Gastrocnemius medialis (tissue), 4 donors: Measurements from ENCODE around the gene SPATA13. TPM values are rescaled to one million over a fixed set of nuclear protein-coding genes. Genes with fewer than 3 reads are reported as not detected.

Experiments used
- ATAC-seq, 2 donors: fragments of 150-250 bp; one replicate each; pipeline ENCODE4 v1.9.1; 2016
- DNase-seq, 2 donors: peaks; one replicate each; pipeline ENCODE4 v3.0.0-alpha.2; 2019
- H3K27ac ChIP-seq, 4 donors: fragments of 200-600 bp; sonication (generic); 1 replicate in 1 of 4; 2 replicates in 3 of 4; pipeline ENCODE4 v1.5.1; 2016 to 2018; ENCODE audit warnings: mild to moderate bottlenecking in 2 of 4, moderate library complexity in 1 of 4
- H3K27me3 ChIP-seq, 3 donors: fragments of 200-600 bp; sonication (generic) in 2 of 3; 1 replicate in 1 of 3; 2 replicates in 2 of 3; pipeline versions ENCODE4 v1.5.1 to v1.6.0; 2016 to 2019; ENCODE audit warnings: mild to moderate bottlenecking in 1 of 3, moderate library complexity in 1 of 3
- H3K36me3 ChIP-seq, 2 donors: fragments of 200-600 bp; sonication (generic) in 1 of 2; one replicate each; pipeline ENCODE4 v1.5.1; 2017 to 2018
- H3K4me1 ChIP-seq, 2 donors: fragments of 200-600 bp; sonication (generic) in 1 of 2; one replicate each; pipeline ENCODE4 v1.5.1; 2016 to 2017; ENCODE audit warnings: mild to moderate bottlenecking in 2 of 2
- H3K4me3 ChIP-seq, 4 donors: fragments of 200-600 bp; sonication (generic) in 3 of 4; 1 replicate in 1 of 4; 2 replicates in 3 of 4; pipeline ENCODE4 v1.5.1; 2016 to 2019; ENCODE audit warnings: mild to moderate bottlenecking in 2 of 4
- H3K9me3 ChIP-seq, 3 donors: fragments of 200-600 bp; sonication (generic) in 2 of 3; 1 replicate in 1 of 3; 2 replicates in 2 of 3; pipeline ENCODE4 v1.5.1; 2016 to 2019
- CTCF ChIP-seq, 5 experiments: fragments of 450-650 bp in 3 of 5; fragments of 200-600 bp in 2 of 5; sonication (generic) in 2 of 5; IDR thresholded peaks in 4 of 5; conservative IDR thresholded peaks in 1 of 5; 1 replicate in 4 of 5; 2 replicates in 1 of 5; pipeline ENCODE4 v1.5.1; 2016 to 2019; ENCODE audit warnings: antibody characterized with exemption in 5 of 5, mild to moderate bottlenecking in 3 of 5, moderate library complexity in 3 of 5
- POLR2A ChIP-seq, 2 donors: fragments of 450-650 bp; IDR thresholded peaks; one replicate each; pipeline ENCODE4 v1.6.1; 2017; ENCODE audit warnings: antibody characterized with exemption in 2 of 2, mild to moderate bottlenecking in 2 of 2, moderate library complexity in 2 of 2
- in situ Hi-C, 4 donors: fragments of 200-750 bp; cut with MboI; loops; one replicate each; pipeline versions ENCODE4 v1.15.0 to v1.8.0; 2017; ENCODE audit warnings: low sequenced_read_pairs in 4 of 4
- intact Hi-C: fragments of 100-400 bp; cut with DNase I; formaldehyde crosslinking; loops from one replicate; pipeline ENCODE4 v1.15.1; 2023; ENCODE audit warnings: low total_unique reads
- total RNA-seq, 4 donors: library from RNA; depleted of rRNA; stranded (reverse); fragments of >200 nt; gene quantifications; one replicate each; pipeline versions ENCODE4 v1.1.0 to v1.2.3, GENCODE V29; 2016

Gene SPATA13
- total RNA-seq, 4 donors from 2014 or later: 3.2 to 17.0 (median 5.8) TPM

GRCh38 chr13:24142453-24142852 lies 18.1 kb upstream of the SPATA13 start:
- no peak overlapping the region for H3K27ac ChIP-seq
- no peaks in the 10 kb centered on the region for H3K36me3 ChIP-seq
- intact Hi-C loops (no loop called here), in situ Hi-C loops (no loop called here)
- TF ChIP-seq POLR2A (IDR thresholded peaks at IDR 0.05) (no peak), CTCF (IDR thresholded peaks at IDR 0.05 in 4 of 5, conservative IDR thresholded peaks at IDR 0.05 in 1 of 5) (no peak)
- ATAC-seq (no peak), DNase-seq (no peak)
- H3K27me3 ChIP-seq: no peaks in the 10 kb centered on the region
- H3K4me1 ChIP-seq: no peaks in the 10 kb centered on the region
- H3K4me3 ChIP-seq: no peak overlapping the region
- H3K9me3 ChIP-seq: no peaks in the 10 kb centered on the region

DNA sequence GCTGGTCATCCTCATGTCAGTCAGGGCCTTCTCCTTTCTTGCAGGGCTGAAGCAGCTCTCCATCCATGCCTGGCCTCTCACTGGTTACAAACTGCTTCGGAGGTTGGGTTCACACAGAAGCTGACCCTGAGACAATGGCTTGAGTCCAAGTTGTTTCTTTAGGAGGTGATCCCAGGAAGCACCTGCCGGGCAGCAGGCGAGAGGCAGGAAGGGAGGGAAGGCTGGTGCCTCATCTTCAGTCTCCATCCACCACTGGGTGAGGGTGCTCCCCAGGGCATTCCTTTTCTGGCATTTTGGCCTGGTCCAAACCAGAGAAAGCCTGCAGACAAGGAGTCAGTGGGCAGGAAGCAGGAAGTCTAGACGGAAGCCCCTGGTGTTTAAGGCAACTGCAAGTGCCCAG lies 17.6 kb upstream of the SPATA13 start:
- no peak for DNase-seq
- in situ Hi-C loops: no loop called here
- TF ChIP-seq POLR2A (IDR thresholded peaks at IDR 0.05) (no peak), CTCF (IDR thresholded peaks at IDR 0.05 in 4 of 5, conservative IDR thresholded peaks at IDR 0.05 in 1 of 5) (no peak)
- Histone ChIP-seq H3K36me3 (no peaks in the 10 kb centered on the region), H3K4me3 (no peak overlapping the region), H3K27ac (no peak overlapping the region), H3K27me3 (no peaks in the 10 kb centered on the region), H3K4me1 (no peaks in the 10 kb centered on the region), H3K9me3 (no peaks in the 10 kb centered on the region)
- intact Hi-C loops: no loop called here
- no peak for ATAC-seq

DNA sequence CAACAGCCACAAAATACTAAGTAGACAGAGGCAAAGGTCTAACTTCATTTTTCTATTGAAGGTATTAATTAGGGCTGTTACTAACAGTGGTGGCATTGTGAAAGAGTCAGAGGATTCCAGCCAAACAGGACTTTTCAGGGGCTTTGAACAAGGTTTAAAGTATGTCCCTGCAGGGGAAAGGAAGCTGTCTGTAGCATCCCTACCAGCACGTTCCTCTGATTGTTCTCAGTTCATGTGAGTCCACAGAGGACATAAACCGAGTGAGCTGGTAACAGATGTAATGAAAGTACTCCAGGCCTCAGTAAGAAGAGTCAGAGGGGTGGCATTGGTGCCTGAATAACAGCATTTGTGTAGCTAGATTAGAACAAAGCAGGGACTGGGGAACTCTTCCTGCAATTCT lies 15.3 kb upstream of the SPATA13 start:
- H3K4me3 ChIP-seq: no peak overlapping the region
- no peak overlapping the region for H3K27ac ChIP-seq
- ATAC-seq (no peak), DNase-seq (no peak)
- no peak for TF ChIP-seq POLR2A (IDR thresholded peaks at IDR 0.05)
- TF ChIP-seq CTCF (IDR thresholded peaks at IDR 0.05 in 4 of 5, conservative IDR thresholded peaks at IDR 0.05 in 1 of 5): no peak
- no peaks in the 10 kb centered on the region for H3K9me3 ChIP-seq
- in situ Hi-C loops: no loop called here
- no peaks in the 10 kb centered on the region for H3K4me1 ChIP-seq
- no peaks in the 10 kb centered on the region for H3K27me3 ChIP-seq
- no peaks in the 10 kb centered on the region for H3K36me3 ChIP-seq
- intact Hi-C loops: no loop called here

DNA sequence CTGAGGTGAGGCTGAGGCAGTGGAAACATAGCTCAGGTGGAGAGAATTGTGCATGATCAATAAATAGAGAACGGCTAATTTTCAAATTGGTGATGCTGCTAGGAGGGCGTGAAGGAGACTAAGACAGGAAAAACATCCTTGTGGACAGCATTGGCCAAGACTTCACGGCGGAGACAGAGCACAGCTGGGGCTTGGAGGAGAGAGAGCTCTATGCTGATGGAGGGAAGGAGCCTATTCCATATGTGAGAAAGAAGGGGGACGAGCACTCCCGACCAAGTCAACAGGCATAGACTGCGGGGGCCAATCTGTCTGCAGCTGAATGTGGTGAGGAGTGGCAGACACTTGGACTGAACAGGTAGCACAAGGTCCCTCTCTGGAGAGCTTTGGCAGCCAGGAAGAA lies 14.8 kb upstream of the SPATA13 start:
- in situ Hi-C loops (no loop called here), intact Hi-C loops (no loop called here)
- H3K9me3 ChIP-seq: no peaks in the 10 kb centered on the region
- ATAC-seq (no peak), DNase-seq (no peak)
- TF ChIP-seq CTCF (IDR thresholded peaks at IDR 0.05 in 4 of 5, conservative IDR thresholded peaks at IDR 0.05 in 1 of 5): no peak
- no peak for TF ChIP-seq POLR2A (IDR thresholded peaks at IDR 0.05)
- H3K36me3 ChIP-seq: no peaks in the 10 kb centered on the region
- no peaks in the 10 kb centered on the region for H3K27me3 ChIP-seq
- H3K4me3 ChIP-seq: no peak overlapping the region
- H3K27ac ChIP-seq: no peak overlapping the region
- no peaks in the 10 kb centered on the region for H3K4me1 ChIP-seq

GRCh38 chr13:24146961-24147569 lies 13.5 kb upstream of the SPATA13 start:
- Histone ChIP-seq H3K27ac (no peak overlapping the region), H3K36me3 (no peaks in the 10 kb centered on the region), H3K27me3 (no peaks in the 10 kb centered on the region), H3K9me3 (no peaks in the 10 kb centered on the region), H3K4me1 (no peaks in the 10 kb centered on the region), H3K4me3 (no peak overlapping the region)
- TF ChIP-seq POLR2A (IDR thresholded peaks at IDR 0.05) (no peak), CTCF (IDR thresholded peaks at IDR 0.05 in 4 of 5, conservative IDR thresholded peaks at IDR 0.05 in 1 of 5) (no peak)
- in situ Hi-C loops: no loop called here
- ATAC-seq: no peak
- no peak for DNase-seq
- intact Hi-C loops: no loop called here
